SK-N-SH (cell line): ENCODE data around the gene BTD. TPM values are rescaled to one million over a fixed set of nuclear protein-coding genes. Genes with fewer than 3 reads are reported as not detected.

Experiments used
- CTCF ChIA-PET: fragments of 300-600, 350-600 bp; formaldehyde crosslinking; extraction: SDS; loops from one replicate; lab custom pipeline; 2021; lab: Yijun Ruan, JAX
- POLR2A ChIA-PET: fragments of 350-600 bp; sonication (Branson Sonifier 250); formaldehyde crosslinking; extraction: SDS; loops from one replicate; lab custom pipeline; 2020; ENCODE audit warnings: antibody characterized with exemption, inconsistent platforms; lab: Yijun Ruan, JAX
- DNase-seq: peaks from one replicate; pipeline ENCODE4 v3.0.0; 2012
- H2AFZ ChIP-seq: fragments of 200-600 bp; sonication (generic); 2 replicates; pipeline ENCODE4 v1.8.1; 2016; ENCODE audit warnings: antibody characterized with exemption, mild to moderate bottlenecking, low read depth
- H3F3A ChIP-seq: fragments of 200-600 bp; sonication (generic); replicated peaks from 2 replicates; pipeline ENCODE3; 2016; ENCODE audit warnings: antibody characterized with exemption, mild to moderate bottlenecking; ENCODE audit not compliant: insufficient read depth
- H3K27ac ChIP-seq, 2 experiments: fragments of 200-500 bp in 1 of 2; fragments of 200-600 bp in 1 of 2; sonication (Bioruptor generic) in 1 of 2; sonication (generic), shearing (Covaris generic) in 1 of 2; 2 replicates each; pipeline versions ENCODE4 v1.5.1 to v1.6.1; 2014 to 2016; ENCODE audit warnings: low read depth in 2 of 2, inconsistent platforms in 1 of 2, low read length in 1 of 2, mild to moderate bottlenecking in 1 of 2, mixed read lengths in 1 of 2
- H3K27me3 ChIP-seq: fragments of 200-600 bp; sonication (generic), shearing (Covaris generic); 2 replicates; pipeline ENCODE4 v1.6.1; 2016; ENCODE audit warnings: mixed run types; ENCODE audit not compliant: insufficient read depth
- H3K36me3 ChIP-seq, 2 experiments: fragments of 200-500 bp in 1 of 2; fragments of 200-600 bp in 1 of 2; sonication (Bioruptor generic) in 1 of 2; sonication (generic) in 1 of 2; replicated peaks in 1 of 2; 2 replicates each; pipeline versions ENCODE3 to v1.5.1; 2014 to 2016; ENCODE audit warnings: low read length in 1 of 2, mild to moderate bottlenecking in 1 of 2; ENCODE audit not compliant: insufficient read depth in 2 of 2, control insufficient read depth in 1 of 2
- H3K4me1 ChIP-seq, 2 experiments: fragments of 200-500 bp in 1 of 2; fragments of 200-600 bp in 1 of 2; sonication (Bioruptor generic) in 1 of 2; sonication (generic), shearing (Covaris generic) in 1 of 2; 2 replicates each; pipeline versions ENCODE4 v1.5.1 to v1.6.1; 2014 to 2016; ENCODE audit warnings: low read depth in 1 of 2, low read length in 1 of 2, mixed run types in 1 of 2; ENCODE audit not compliant: insufficient read depth in 2 of 2, control insufficient read depth in 1 of 2
- H3K4me2 ChIP-seq: fragments of 200-600 bp; sonication (generic), shearing (Covaris generic); 2 replicates; pipeline ENCODE4 v1.6.1; 2017; ENCODE audit warnings: mixed run types
- H3K4me3 ChIP-seq, 2 experiments: fragments of 200-500 bp in 1 of 2; fragments of 200-600 bp in 1 of 2; sonication (Bioruptor generic) in 1 of 2; sonication (generic), shearing (Covaris generic) in 1 of 2; 2 replicates each; pipeline versions ENCODE4 v1.5.1 to v1.8.1; 2014 to 2016; ENCODE audit warnings: low read depth in 2 of 2, inconsistent platforms in 1 of 2, low read length in 1 of 2, mild to moderate bottlenecking in 1 of 2, mixed read lengths in 1 of 2, moderate library complexity in 1 of 2
- H3K79me2 ChIP-seq: fragments of 200-600 bp; sonication (generic); 2 replicates; pipeline ENCODE4 v1.8.1; 2017; ENCODE audit warnings: mild to moderate bottlenecking; ENCODE audit not compliant: insufficient read depth
- H3K9ac ChIP-seq: fragments of 200-600 bp; sonication (generic); 2 replicates; pipeline ENCODE4 v1.6.1; 2017; ENCODE audit warnings: mixed run types
- H3K9me2 ChIP-seq: fragments of 200-600 bp; sonication (generic); 2 replicates; pipeline ENCODE4 v1.6.1; 2017; ENCODE audit warnings: mixed run types
- H3K9me3 ChIP-seq: fragments of 200-600 bp; sonication (generic); 2 replicates; pipeline ENCODE4 v1.6.1; 2017; ENCODE audit warnings: mixed run types, mild to moderate bottlenecking, moderate library complexity
- H4K20me1 ChIP-seq: fragments of 200-600 bp; sonication (generic); 2 replicates; pipeline ENCODE4 v1.6.1; 2017; ENCODE audit warnings: mild to moderate bottlenecking, mixed run types; ENCODE audit not compliant: insufficient read depth
- ELF1 ChIP-seq: IDR thresholded peaks from 2 replicates; pipeline ENCODE4 v1.4.0; 2012
- FOSL2 ChIP-seq: IDR thresholded peaks from 2 replicates; pipeline ENCODE4 v1.4.0; 2012; ENCODE audit warnings: low read depth, mild to moderate bottlenecking, moderate library complexity, borderline replicate concordance
- JUND ChIP-seq: IDR thresholded peaks from 2 replicates; pipeline ENCODE4 v1.4.0; 2012
- NFIC ChIP-seq: IDR thresholded peaks from 2 replicates; pipeline ENCODE4 v1.4.0; 2012; ENCODE audit warnings: borderline replicate concordance
- PBX3 ChIP-seq: IDR thresholded peaks from 2 replicates; pipeline ENCODE4; 2012
- POLR2AphosphoS5 ChIP-seq: IDR thresholded peaks from 2 replicates; pipeline ENCODE4 v1.6.1; 2012; ENCODE audit warnings: low read depth, low read length
- RAD21 ChIP-seq: IDR thresholded peaks from 2 replicates; pipeline ENCODE4 v1.6.1; 2012; ENCODE audit warnings: mild to moderate bottlenecking, low read length
- TAF1 ChIP-seq: IDR thresholded peaks from 2 replicates; pipeline ENCODE4 v1.6.1; 2012; ENCODE audit warnings: low read depth, mild to moderate bottlenecking, low read length, moderate library complexity, borderline replicate concordance
- WGBS: methylation state at CpG from one replicate; pipeline ENCODE4 v1.1.6; 2017; ENCODE audit warnings: low lambda C conversion rate; 5-methylcytosine and 5-hydroxymethylcytosine counted together
- polyA plus RNA-seq, 3 experiments: library from polyadenylated mRNA; depleted of rRNA; stranded (reverse); fragments of >200 nt; gene quantifications; 2 replicates each; pipeline ENCODE4 v1.2.3, GENCODE V29; 2012
- TF ChIP-seq, protein P1 (sequence below): IDR thresholded peaks from 2 replicates; pipeline ENCODE4 v1.4.0; 2012; ENCODE audit warnings: low read depth, borderline replicate concordance

Gene BTD
- polyA plus RNA-seq, 1 of the 3 experiments (the other 2 are of a cell fraction), result 23.6 TPM

DNA sequence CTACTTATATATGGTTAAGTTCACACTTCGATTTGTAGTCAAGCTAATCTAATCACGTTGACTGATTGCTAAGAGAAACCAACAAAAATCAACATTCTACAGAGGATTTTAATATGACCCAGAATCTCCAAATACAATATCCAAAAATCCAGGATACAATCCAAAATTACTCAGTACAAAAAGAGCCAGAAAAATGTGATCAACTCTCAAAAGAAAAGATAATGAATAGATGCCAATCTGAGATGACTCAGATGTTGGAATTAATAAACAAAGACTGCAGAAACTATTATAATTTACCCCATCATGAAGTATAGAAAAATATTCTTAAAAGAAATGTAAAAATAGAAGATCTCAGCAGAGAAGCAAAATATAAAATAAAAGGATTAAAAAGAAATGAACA, 22.5 kb upstream of the BTD start:
- Histone ChIP-seq H3K4me1 (peaks cover 2 to 11% of the 10 kb centered on the region in 2 experiments; a peak in 3 of 4 replicates), H3K4me3 (no peak overlapping the region), H3K9me2 (no peaks in the 10 kb centered on the region), H3K4me2 (peak overlapping the region; percentile 16; the same call in 1 of the 2 replicates), H3K27me3 (no peaks in the 10 kb centered on the region), H4K20me1 (no peaks in the 10 kb centered on the region), H3K36me3 (peaks cover 41 to 45% of the 10 kb centered on the region in 2 experiments), H3K9me3 (no peaks in the 10 kb centered on the region), H3F3A (peaks cover 28% of the 10 kb centered on the region), H3K9ac (no peak overlapping the region), H3K27ac (peak overlapping the region in 1 of 2 experiments; percentile 57; a peak in 2 of 4 replicates), H3K79me2 (no peaks in the 10 kb centered on the region), H2AFZ (no peak overlapping the region)
- ChIA-PET CTCF (no interaction called here), POLR2A (no interaction called here)
- no peak for DNase-seq
- TF ChIP-seq PBX3 (peak; percentile 24; the same call in 1 of the 2 replicates), NFIC (peak; percentile 12; the same call in 1 of the 2 replicates), FOSL2 (peak; percentile 31; the same call in 1 of the 2 replicates), POLR2AphosphoS5 (no peak), ELF1 (no peak), JUND (peak; percentile 36; the same call in 1 of the 2 replicates)
- TF ChIP-seq, protein P1, sequence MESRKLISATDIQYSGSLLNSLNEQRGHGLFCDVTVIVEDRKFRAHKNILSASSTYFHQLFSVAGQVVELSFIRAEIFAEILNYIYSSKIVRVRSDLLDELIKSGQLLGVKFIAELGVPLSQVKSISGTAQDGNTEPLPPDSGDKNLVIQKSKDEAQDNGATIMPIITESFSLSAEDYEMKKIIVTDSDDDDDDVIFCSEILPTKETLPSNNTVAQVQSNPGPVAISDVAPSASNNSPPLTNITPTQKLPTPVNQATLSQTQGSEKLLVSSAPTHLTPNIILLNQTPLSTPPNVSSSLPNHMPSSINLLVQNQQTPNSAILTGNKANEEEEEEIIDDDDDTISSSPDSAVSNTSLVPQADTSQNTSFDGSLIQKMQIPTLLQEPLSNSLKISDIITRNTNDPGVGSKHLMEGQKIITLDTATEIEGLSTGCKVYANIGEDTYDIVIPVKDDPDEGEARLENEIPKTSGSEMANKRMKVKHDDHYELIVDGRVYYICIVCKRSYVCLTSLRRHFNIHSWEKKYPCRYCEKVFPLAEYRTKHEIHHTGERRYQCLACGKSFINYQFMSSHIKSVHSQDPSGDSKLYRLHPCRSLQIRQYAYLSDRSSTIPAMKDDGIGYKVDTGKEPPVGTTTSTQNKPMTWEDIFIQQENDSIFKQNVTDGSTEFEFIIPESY, result no peak
- WGBS, result 26% methylated on average over 2 of the region's 2 CpGs

DNA sequence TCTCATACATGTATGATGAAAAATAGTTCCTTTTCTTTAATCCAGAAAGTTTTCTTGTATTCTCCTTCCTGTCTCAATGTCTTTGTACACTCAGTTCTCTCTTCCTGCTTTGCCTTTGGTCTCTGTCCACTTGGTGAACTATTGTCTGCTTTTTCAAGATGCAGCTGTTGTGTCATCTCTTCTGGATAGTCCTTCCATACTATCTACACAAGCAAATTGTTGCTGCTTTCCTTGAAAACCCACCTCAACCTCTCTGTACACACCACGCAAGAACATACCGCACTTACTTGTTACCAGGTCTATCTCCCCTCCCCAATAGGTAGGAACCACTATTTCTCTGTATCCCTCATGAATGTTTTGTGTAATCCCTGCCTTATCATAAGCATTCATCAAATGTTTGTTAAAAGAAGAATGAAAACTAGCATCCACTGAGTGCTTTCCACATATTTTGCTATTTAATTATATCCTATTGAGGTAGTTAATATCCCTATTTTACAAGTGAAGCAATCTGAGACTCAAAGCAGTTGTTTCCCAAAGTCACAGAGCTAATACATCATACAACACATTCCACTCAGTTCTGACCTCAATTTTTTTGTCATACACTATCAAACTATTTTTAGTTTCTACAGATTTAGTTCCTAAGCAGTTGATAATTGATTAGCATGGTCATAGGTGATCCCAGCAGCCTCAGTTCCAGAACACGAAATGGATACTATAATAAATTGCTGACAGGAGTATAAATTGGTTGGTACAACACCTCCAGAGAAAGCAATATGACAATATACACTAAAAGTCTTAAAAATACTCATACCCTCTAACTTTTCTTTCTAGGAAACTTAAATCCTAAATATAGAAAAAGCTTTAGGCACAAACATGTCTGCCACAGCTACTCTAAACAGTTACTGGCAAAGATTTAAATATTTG, 19.8 kb upstream of the BTD start:
- Histone ChIP-seq H3K36me3 (peaks cover 53 to 54% of the 10 kb centered on the region in 2 experiments), H3K4me3 (no peak overlapping the region), H3K4me2 (no peak overlapping the region), H3K79me2 (no peaks in the 10 kb centered on the region), H4K20me1 (no peaks in the 10 kb centered on the region), H3K4me1 (peaks cover 0 to 11% of the 10 kb centered on the region in 2 experiments; a peak in 2 of 4 replicates), H2AFZ (no peak overlapping the region), H3K27ac (peak overlapping the region in 1 of 2 experiments; percentile 4; a peak in 1 of 4 replicates), H3K9me2 (no peaks in the 10 kb centered on the region), H3K27me3 (no peaks in the 10 kb centered on the region), H3K9me3 (no peaks in the 10 kb centered on the region), H3F3A (peaks cover 34% of the 10 kb centered on the region), H3K9ac (no peak overlapping the region)
- TF ChIP-seq RAD21 (no peak), TAF1 (no peak)
- DNase-seq, result no peak
- 96% methylated on average over 3 of the region's 3 CpGs for WGBS
- POLR2A ChIA-PET, result no interaction called here
- CTCF ChIA-PET, result interaction anchor here (0.9 kb wide), 1 partner anchor 25 kb away, joined by 3 read pairs; no protein-coding TSS in a partner anchor
